GM21529 (cell line): Measurements from ENCODE around the gene CSGALNACT2.
"Not testable (repeated sequence)": the region's sequence is repeated elsewhere in the genome, so short reads cannot be mapped to it uniquely, and the experiment has no call there.

Source experiments
- ATAC-seq: cut with Tn5 transposase; IDR thresholded peaks from one replicate; pipeline ENCODE4 v1.9.1; 2021; ENCODE audit not compliant: unreplicated experiment

The CSGALNACT2 gene

DNA sequence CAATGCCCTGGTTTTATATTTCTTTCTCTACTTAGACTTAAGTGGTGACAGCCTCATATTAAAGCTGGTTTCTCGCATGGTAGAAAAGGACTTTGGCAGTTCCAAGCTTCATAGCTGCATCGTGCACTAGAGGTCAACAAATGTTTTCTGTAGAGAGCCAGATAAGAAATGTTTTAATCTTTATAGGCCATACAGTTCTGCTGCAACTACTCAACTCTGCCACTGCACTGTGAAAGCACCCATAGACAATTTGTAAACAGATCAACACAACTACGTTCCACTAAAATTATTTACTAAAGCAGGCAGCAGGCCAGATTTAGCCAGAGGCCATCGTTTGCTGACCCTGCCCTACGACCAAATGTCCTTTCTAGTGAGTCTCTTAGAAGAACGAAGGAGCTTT is 36.7 kb downstream of the CSGALNACT2 start:
- ATAC-seq, result no peak

DNA sequence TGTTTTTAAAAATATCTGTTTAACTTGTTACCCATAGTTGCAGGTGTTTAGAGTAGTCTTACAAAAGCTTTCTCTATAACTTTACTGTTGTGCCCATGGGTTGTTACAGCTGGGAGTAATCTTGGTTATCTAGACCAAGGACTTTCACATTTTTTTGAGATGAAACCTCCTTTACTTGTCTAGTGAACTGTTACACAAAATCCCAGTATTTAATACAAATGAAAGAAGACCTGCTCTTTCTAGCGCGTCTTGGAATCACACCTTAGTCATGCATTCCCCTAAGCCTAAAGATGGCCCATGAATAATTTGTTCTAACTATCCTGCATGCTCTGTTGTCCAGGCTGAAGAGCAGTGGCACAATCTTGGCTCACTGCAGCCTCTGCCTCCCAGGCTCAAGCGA is 38.0 kb downstream of the CSGALNACT2 start:
- ATAC-seq, result no peak

DNA sequence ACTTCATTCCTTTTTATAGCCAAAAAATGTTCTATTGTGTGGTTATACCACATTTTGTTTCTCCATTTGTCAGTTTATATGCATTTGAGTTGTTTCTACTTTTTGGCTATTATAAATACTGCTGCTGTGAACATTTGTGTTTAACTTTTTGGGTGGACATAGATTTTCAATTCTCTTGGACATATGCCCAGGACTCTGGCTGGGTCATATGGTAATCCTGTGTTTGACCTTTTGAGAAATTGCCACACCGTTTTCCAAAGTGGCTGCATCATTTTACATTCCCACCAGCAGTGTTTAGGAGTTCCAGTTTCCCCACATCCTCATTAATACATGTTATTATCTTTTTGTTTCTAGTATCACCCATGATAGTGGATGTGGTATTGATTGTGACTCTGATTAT is 39.4 kb downstream of the CSGALNACT2 start:
- ATAC-seq, result no peak

DNA sequence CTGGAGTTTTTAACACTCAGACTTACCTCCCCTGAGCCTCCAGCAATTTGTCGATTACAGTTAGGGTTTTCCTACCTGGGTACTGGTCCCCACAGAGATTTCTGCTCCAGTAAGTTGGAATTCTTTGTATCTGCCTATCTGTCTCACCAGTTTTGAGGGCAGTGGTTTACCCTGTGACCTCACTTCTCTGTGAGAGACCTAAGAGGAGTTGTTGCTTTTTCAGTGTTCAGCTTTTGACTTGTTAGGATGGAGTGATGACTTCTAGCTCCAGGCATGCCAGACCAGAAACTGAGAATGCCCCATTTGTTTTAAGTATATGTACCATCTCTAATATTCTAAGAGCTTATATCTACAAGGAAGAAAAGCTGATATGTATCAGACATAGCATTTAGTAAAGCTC is 42.9 kb downstream of the CSGALNACT2 start:
- no peak for ATAC-seq

DNA sequence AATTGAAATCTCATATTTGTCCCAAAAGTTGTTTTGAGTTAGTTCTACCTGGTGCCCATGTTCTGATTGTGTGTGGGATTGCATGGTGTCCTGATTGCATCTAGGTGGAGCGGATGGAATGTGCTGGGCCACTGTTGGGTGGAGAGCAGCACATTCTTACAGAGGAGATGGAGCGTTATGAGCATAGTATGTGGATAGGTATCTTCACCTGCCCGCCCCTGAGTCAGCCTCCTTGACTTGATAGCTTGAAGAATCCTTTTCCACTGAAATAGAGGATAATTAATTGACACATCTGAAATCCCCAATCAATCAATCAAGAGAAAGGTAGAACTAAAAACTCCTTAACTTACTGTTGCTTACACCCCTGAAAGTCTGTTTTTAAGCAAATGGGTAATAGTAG is 45.5 kb downstream of the CSGALNACT2 start:
- not testable (repeated sequence) for ATAC-seq

DNA sequence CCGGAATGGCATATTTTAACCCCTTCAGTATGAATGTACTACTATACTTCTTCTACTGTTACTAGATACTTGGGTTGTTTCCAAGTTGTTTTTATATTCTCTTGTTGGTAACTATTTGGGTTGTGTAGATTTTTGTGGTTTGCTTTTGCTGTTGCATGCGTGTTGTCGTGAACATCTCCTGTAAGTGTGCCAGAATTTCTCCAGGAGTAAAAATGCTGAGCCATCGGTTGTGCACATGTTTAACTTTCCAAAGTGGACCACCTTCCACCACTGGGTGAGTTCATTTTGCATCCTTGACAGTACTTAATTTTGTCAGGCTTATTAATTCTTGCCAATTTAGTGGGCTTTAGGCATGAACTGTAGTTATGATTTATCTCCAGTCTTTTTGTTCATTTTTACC is 47.9 kb downstream of the CSGALNACT2 start:
- no peak for ATAC-seq

DNA sequence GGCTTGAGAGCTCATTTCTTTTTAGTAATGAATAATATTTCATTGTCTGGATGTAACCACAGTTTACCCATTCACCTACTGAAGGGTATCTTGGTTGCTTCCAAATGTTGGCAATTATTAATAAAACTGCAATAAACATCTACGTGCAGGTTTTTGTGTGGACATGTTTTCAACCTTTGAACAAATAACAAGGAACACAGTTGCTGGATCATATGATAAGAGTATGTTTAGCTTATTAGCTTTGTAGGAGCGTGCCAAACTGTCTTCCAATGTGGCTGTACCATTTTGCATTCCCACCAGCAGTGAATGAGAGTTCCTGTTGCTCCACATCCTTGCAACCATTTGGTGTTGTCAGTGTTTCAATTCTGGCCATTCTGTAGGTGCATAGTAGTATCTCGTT is 49.0 kb downstream of the CSGALNACT2 start:
- ATAC-seq, result no peak

DNA sequence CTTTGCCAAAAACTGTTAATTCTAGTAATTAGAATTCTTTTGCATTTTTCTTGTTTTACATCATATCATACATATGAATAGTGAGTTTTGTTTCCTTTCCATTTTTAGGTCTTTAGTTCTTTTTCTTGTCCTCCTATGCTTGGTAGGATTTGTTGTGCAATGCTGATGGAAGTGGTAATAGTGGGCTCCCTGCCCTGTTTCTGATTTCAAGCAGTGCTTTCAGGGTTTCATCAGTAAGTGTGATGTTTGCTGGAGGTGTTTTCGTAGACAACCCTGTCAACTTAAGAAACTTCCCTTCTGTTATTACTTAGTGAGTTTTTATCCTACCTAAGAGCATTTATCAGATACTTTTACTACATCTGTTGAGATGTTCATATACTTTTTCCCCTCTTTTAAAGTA is 50.5 kb downstream of the CSGALNACT2 start:
- no peak for ATAC-seq

DNA sequence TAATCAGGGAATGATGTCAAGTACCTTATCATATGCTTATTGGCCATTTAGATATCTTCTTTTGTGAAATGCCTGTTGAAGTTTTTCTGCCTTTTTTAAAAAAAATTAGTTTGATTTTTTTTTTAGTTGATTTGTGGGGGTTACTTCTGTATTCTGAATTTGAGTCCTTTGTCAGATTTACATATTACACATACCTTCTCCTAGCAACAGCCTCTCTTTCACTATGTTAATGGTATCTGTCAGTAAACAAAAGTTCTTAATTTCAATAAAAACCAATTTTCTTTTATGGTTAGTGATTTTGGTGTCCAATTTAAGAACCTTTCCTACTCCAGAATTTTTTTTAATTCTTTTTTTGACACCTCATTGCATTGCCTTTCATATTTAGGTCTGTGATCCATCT is 52.0 kb downstream of the CSGALNACT2 start:
- no peak for ATAC-seq

DNA sequence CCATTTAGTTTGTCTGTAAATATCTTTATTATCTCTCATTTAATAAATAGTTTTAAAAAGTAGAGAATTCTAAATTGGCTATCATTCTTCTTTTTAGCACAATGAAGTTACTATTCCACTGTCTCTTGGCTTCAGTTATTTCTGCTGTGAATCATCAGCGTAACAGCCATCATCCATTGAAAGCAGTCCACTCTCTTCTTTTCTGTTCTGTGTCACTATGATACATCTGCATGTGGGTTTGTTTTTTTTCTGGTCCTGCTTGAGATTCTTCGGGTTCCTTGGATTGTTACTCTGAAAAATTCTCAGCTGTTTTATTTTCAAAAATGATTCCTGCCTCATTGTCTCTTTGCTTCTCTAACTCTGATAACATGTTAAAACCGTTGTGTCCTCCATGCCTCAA is 52.5 kb downstream of the CSGALNACT2 start:
- ATAC-seq, result no peak

DNA sequence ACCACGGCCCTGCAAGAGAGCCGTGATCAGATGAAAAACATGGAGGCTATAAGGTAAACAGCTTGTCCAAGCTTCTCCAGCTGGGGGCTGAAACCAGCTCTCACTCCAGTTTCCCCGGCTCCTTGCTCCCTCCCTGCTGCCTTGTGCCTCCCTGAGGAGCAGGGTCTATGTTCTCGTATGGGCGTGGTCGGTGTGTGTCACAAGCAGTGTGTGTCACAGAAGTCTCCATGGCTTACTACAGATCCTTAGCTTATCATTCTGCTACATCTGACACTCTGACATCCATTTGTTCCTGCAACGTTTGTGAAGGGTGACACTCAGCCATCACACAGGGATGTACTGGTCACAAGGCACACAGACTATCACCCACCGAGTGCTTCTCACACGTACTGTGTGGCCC is 54.6 kb downstream of the CSGALNACT2 start:
- ATAC-seq, result no peak

DNA sequence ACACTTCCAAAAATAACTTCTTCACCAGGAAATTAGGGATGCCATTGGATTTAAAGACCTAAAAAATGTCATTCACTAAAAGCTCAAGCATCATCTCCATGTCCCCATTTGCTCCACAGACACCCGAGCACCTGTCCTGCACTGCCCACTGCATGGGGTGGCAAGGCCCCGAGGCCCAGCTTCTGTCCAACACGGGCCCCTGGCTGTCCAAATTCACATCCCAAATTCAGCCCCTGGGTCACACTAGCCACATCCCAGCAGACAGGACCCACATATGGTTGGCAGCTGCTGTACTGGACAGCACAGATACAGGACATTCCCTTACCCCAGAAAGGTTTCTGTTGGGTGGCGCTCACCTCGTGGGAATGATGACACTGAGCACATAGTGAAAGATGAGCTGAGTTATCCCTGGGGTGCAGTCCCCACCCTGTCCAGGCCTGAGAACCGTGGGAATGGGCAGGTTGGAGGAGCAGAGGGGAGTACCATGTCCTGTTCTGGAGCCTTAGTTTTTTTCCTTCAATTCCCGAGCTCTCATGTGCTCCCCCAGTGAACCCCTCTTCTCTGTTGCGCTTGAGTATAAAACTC is 55.3 kb downstream of the CSGALNACT2 start:
- no peak for ATAC-seq

DNA sequence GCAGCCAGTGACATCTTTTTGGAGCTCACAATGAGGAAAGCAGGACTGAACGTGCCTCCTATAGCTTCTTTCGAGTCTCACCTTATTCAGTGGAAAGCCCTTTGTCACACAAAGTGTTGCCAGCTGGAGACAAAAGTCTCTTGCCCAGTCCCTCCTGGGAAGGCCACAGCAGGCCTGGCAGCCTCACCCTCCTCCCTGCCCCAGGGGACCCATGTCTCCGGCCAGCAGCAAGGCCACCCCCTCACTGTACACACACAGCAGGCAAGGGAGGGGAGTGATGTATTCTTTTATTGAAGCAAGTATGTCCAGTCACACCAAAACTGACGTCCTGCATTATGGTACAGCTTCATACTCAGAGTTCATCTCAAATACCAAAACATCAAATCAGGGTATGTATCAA is 56.0 kb downstream of the CSGALNACT2 start:
- no peak for ATAC-seq

DNA sequence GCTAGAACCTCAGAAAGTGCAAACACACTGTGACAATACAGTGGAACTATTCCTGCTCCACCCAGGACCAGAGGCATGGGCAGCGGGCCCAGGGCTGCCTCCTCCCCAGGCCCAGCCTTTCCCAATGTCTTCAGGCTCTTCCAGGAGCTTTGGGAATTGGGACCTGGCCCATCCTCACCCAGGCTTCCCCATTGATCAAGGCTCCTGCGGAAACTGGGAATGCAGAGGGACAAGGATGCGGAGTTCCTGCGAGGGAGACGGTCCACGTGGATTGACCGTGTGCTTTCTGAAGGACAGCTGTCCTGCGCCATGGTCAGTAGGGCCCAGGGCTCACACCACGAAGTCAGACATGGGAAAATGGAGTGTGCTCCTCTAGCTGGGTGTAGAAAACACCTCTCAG is 56.6 kb downstream of the CSGALNACT2 start:
- ATAC-seq, result no peak

DNA sequence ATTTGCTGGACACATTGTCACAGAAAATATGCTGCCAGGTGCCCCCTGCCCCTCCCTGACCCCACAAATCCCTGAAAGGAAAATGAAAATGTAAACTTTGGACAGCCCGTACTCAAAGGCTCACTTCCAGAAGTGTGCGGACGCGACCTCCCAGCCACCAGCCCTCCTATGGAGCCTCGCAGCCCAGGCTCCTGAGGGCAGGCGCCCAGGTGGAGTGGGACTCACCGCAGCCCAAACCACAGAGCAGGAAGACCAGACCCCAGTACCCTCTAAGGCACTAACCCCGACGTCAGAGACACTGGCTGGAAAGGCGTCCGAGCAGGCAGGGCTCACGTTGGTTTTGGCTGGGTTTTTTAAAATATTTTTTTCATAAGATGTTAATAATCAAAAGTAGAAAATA is 57.3 kb downstream of the CSGALNACT2 start:
- no peak for ATAC-seq

DNA sequence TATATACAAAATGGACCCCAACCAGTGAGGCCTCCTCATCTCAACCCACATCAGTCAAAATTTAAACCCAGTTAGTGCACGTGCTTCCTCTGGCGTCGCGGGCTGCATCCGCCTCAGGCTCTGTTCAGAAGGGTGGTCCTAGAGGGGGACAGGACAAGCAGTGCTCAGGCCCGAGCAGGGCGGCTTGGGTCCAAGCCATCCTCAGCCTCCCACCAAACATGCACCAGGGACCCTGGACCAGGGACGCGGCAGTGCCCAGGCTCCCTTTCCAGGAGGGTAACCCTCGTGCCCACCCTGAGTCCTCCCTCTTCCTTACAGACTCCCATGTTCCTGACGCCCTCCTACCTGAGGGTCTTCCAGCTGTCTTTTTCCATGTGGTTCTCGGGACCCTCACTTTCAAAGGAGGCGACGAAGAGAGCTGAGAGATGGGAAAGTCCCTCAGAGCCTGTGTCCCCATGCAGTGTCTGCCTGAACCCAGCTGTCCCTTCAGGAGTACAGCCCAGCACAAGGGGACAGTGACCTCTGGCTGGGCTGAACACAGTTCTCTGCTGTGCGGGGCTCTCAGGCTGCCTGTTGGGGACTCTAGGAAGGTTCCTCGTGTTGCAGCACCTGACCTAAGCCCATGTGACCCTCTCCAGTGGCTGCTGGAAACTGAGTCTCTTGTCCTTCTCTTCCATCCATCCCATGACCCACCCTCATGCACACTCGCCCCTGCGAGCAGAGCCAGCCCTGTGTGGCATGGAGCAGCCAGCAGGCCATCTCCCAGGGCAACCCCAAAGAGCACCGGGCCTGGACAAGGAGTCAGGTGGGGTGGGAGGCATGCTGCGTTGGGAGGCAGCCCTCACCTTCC is 58.1 kb downstream of the CSGALNACT2 start:
- no peak for ATAC-seq

DNA sequence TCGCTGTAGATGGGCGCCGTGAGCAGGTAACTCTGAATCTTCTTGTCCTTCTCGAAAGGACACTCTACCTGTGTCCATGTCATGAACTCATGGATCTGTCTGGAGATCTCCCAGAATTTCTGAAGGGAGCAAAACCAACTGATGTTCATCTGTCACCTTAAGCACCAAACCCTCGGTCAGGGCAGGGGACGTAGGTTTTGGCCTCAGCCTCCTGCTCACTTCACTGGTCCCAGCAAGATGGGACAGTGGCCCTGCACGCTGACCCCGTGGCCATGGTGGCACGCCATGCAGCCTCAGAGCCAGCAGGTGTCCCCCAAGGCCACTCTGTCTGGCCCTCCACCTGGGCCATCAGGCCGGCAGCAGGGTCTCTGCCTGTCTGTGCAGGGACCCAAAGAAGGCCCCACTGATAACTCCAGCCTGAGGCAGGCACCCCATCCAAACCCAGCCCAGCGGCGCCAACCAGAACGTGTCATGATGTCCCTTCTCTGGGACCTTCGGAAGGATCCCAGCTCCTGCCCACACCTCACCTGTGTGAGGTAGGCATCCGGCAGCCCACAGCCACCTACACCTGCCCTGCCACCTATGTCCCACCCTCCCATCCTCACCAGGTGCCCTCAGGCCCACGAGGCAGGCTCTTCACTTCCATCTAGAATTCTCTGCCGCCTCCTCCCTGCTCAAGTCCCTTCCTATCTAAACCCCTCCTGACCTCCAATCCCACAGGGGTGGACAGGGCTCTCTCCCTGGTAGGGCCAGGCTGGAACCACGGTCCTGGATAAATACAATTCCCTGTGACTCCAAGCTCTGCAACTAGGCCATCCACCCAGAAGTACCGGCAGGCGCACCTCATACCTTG is 59.0 kb downstream of the CSGALNACT2 start:
- ATAC-seq, result no peak

DNA sequence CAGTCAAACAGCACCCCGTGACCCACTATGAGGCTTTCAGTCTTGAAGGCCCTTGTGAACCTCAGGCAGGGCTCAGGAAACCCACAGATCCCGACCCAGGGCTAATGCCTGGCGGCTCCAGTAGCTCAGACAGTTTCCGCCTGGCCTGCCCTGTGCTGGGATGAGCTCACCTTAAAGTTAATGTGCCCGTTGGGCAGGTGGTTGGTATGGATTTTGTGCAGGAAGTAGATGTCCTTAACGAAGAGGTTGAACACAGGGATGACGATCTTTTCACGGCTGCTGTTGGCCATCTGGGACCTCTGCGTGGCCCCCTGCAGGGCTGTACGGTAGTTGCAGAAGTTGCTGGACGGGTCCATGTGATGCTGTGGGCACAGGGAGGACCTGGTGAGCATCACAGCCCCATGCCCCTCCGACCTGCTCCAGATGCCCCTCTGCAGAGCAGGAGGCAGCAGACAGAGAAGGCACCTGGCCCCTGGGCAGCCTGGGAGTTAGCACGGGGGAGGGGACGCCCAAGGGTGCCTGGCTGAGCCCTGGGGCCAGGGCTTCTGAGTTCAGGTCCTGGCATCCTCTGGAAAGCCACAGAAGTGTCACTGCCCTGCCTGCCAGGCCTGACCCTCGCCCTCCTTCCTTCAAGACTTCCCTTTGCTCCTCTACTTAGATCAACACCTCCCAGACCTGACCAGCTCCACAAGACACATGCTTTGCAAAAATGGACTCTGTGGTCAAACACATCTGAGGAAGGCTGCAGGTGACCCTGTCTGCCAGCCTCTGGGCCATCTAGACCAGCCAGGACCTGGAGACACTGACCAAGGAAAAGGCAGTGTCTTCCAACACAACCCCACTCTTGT is 59.8 kb downstream of the CSGALNACT2 start:
- no peak for ATAC-seq

DNA sequence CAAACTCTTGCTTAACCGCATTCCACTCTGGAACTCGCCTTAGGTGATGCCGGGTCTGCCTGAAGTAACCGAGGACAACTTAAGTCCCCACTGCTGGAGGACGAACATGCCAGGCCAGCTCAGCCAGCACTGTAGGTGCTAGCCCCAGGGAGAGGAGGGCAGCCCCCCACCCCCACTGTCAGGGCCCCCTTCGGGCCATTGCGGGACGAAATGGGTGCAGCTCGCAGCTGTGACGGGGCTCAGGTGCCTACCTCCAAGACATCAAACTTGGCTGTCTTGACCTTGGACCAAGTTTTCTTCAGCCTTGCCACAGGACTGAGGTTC is 60.4 kb downstream of the CSGALNACT2 start:
- ATAC-seq, result no peak

DNA sequence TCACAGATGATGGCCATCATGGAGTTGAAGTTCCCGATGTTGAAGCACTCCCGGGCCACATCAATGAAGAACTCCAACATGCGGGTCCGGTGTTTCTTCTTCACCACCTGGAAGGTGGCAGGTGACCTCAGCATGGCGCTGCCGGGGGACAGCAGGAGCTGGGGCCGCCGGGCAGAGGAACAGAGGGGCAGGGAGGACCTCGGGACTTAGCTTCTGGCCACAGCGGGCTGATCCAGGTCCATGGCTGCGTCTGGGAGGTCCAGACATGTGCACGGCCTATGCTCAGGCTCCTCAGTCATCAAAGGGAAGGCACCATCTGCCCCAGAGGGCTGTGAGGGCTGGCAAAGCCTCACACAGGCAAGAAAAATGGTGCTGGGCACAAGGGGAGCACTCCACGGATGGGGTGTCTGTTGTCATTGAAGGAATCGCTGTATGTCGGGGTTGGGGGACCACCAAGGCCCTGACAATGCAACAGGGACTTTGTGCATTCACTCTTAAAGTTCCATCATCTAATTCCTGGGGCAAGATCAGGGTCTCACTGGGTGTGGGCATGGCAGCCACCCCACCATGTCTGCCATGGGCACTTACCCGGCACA is 60.9 kb downstream of the CSGALNACT2 start:
- ATAC-seq, result no peak
